Right lobe of liver (tissue), 6 donors: ENCODE measurements around the gene HIP1. TPM values are rescaled to one million over a fixed set of nuclear protein-coding genes. Genes with fewer than 3 reads are reported as not detected.
A peak's percentile ranks its signal among the peaks of the same experiment; 100 is the strongest.

Experiments
- ATAC-seq, 4 donors: fragments of 200-7000 bp; cut with Tn5 transposase; one replicate each; pipeline ENCODE4 v1.9.1; 2020; ENCODE audit warnings: mild to moderate bottlenecking in 4 of 4, moderate library complexity in 4 of 4
- DNase-seq, 3 donors: peaks; one replicate each; pipeline ENCODE4 v3.0.0-alpha.2; 2020
- H3K27ac ChIP-seq, 3 donors: fragments of 200-600 bp; one replicate each; pipeline ENCODE4 v1.8.0; 2022
- H3K27me3 ChIP-seq, 2 donors: fragments of 200-600 bp; one replicate each; pipeline ENCODE4 v1.8.0; 2022
- H3K36me3 ChIP-seq, 4 donors: fragments of 200-600 bp; sonication (generic) in 1 of 4; one replicate each; pipeline versions ENCODE4 v1.5.1 to v1.8.0; 2017 to 2022; ENCODE audit warnings: control low read depth in 1 of 4
- H3K4me1 ChIP-seq, 4 donors: fragments of 200-600 bp; sonication (generic) in 1 of 4; one replicate each; pipeline versions ENCODE4 v1.5.1 to v1.8.0; 2017 to 2022; ENCODE audit warnings: control low read depth in 1 of 4
- H3K4me3 ChIP-seq, 3 donors: fragments of 200-600 bp; one replicate each; pipeline ENCODE4 v1.8.0; 2022
- H3K9me3 ChIP-seq, 4 donors: fragments of 200-600 bp; sonication (generic) in 1 of 4; one replicate each; pipeline versions ENCODE4 v1.5.1 to v1.8.0; 2017 to 2022; ENCODE audit warnings: control low read depth in 1 of 4
- CTCF ChIP-seq, 4 donors: fragments of 200-600 bp in 3 of 4; fragments of 450-650 bp in 1 of 4; IDR thresholded peaks; one replicate each; pipeline versions ENCODE4 v1.5.1 to v1.8.0; 2016 to 2022; ENCODE audit warnings: antibody characterized with exemption in 4 of 4, mild to moderate bottlenecking in 2 of 4
- POLR2A ChIP-seq: fragments of 450-650 bp; IDR thresholded peaks from one replicate; pipeline ENCODE4 v1.6.1; 2017; ENCODE audit warnings: antibody characterized with exemption, mild to moderate bottlenecking
- WGBS: methylation state at CpG from one replicate; pipeline ENCODE4 v1.1.6; 2018; ENCODE audit warnings: low coverage, low lambda C conversion rate; ENCODE audit not compliant: insufficient coverage; ENCODE audit errors: missing lambda C conversion rate; 5-methylcytosine and 5-hydroxymethylcytosine counted together
- intact Hi-C, 2 donors: fragments of 100-400 bp; cut with DNase I; formaldehyde crosslinking; loops; one replicate each; pipeline versions ENCODE4 v1.11.2 to v1.14.1; 2022
- total RNA-seq, 6 experiments: library from RNA; depleted of rRNA in 2 of 6; stranded (reverse); fragments of >200 nt in 2 of 6; fragmentation: NEBNext Ultra II Directional in 3 of 6; extraction: Animal tissue kit (Norgen Biotek cat#: 25700) in 3 of 6; gene quantifications; one replicate each; pipeline versions ENCODE4 v1.1.0 to v1.2.4, GENCODE V29; 2016 to 2023
- donor health status: DM: no; HTN: yes; CAD: no.
- donor health status: DM: no; HTN: no; CAD: no.
- donor health status: DM: no; HTN: no; CAD: no.
- donor health status: DM: no; HTN: yes; CAD: no.
- donor health status: DM: no; HTN: yes; CAD: no.

HIP1 gene
- total RNA-seq, 6 experiments from 2014 or later = 17.6 to 23.0 (median 18.8) TPM

DNA sequence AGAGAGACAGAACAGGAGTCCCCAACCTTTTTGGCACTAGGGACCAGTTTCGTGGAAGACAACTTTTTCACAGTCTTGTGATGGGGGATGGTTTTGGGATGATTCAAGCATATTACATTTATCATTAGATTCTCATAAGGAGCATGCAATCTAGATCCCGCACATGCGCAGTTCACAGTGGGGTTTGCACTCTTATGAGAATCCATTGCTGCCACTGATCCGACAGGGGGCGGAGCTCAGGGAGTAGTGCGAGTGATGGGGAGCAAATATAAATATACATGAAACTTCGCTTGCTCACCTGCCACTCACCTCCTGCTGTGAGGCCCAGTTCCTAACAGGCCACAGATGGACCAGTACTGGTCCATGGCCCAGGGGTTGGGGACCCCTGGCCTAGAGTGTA, 19.1 kb upstream of the HIP1 start:
- ATAC-seq (no peak), DNase-seq (no peak)
- H3K4me1 ChIP-seq = no peaks in the 10 kb centered on the region
- H3K27me3 ChIP-seq = no peaks in the 10 kb centered on the region
- TF ChIP-seq POLR2A (no peak), CTCF (IDR thresholded peaks at IDR 0.05) (no peak)
- no peak overlapping the region for H3K4me3 ChIP-seq
- no peak overlapping the region for H3K27ac ChIP-seq
- 84% methylated on average over 6 of the region's 7 CpGs for WGBS
- intact Hi-C loops = loop anchor here in 1 of 2 donors (10.0 kb wide), 1 partner anchor 113 kb away; no protein-coding TSS in a partner anchor
- H3K36me3 ChIP-seq = no peaks in the 10 kb centered on the region
- no peaks in the 10 kb centered on the region for H3K9me3 ChIP-seq

DNA sequence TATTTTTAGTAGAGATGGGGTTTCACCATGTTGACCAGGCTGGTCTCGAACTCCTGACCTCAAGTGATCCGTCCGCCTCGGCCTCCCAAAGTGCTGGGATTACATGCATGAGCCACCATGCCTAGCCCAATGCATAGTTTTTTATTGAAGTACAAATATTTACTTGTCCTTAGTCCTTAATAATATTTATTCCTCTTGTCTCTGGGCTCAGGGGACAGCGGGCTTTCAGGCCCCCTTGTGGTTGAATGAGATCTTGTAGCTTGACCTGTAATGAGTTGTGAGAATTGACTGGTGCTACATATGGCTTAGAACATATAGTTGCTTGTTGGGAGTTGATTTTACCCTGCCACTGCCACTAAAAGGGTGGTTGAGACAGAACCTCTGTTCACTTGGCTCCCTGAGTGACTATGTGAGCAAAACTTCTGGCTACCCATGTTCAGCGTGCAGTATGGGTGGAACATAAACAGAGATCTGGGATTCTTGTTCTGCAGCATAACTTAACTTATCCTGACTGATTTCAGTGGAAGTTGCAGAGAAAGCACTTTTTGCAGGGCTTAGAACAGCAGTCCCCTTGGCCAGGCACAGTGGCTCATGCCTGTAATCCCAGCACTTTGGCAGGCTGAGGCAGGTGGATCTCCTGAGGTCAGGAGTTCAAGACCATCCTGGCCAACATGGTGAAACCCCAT, 18.4 kb upstream of the HIP1 start:
- Histone ChIP-seq H3K27ac (no peak overlapping the region), H3K4me3 (no peak overlapping the region), H3K9me3 (no peaks in the 10 kb centered on the region), H3K36me3 (no peaks in the 10 kb centered on the region), H3K4me1 (no peaks in the 10 kb centered on the region), H3K27me3 (no peaks in the 10 kb centered on the region)
- peak; percentile 39 to 51 (median 44) for TF ChIP-seq CTCF (IDR thresholded peaks at IDR 0.05)
- no peak for TF ChIP-seq POLR2A
- intact Hi-C loops = loop anchor here in 1 of 2 donors (10.0 kb wide), 1 partner anchor 112 kb away; no protein-coding TSS in a partner anchor
- DNase-seq (no peak), ATAC-seq (peak; percentile 64 to 80 (median 74))
- WGBS = 50% methylated on average over 6 of the region's 6 CpGs

GRCh38 chr7:75756206-75756990, 17.7 kb upstream of the HIP1 start:
- ATAC-seq (no peak), DNase-seq (no peak)
- H3K9me3 ChIP-seq = no peaks in the 10 kb centered on the region
- no peaks in the 10 kb centered on the region for H3K27me3 ChIP-seq
- intact Hi-C loops = loop anchor here in 1 of 2 donors (10.0 kb wide), 1 partner anchor 112 kb away; no protein-coding TSS in a partner anchor
- TF ChIP-seq POLR2A = no peak
- no peak for TF ChIP-seq CTCF (IDR thresholded peaks at IDR 0.05)
- H3K4me1 ChIP-seq = no peaks in the 10 kb centered on the region
- no peaks in the 10 kb centered on the region for H3K36me3 ChIP-seq
- H3K27ac ChIP-seq = no peak overlapping the region
- H3K4me3 ChIP-seq = no peak overlapping the region
- WGBS = 80% methylated on average over 7 of the region's 10 CpGs

DNA sequence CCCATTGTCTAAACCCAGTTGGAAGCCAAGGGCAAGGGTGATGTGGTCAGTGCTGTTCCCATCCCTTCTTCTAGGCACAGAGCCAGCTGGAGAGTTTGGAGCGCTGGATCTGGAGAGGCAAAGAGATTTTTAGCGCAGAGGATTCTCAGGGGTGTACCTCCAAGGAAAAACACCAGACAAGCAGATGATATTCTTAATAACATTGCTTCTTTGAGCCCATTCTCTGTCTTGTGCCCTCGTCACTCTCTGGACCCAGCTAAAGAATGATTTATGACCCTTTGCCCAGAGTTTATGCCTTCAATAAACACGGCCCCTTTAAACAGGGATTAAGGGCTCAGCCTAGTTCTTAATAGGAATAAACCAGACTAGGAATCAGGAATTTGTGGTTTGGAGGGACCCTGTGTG, 4.7 kb upstream of the HIP1 start:
- Histone ChIP-seq H3K27ac (no peak overlapping the region), H3K4me1 (no peaks in the 10 kb centered on the region), H3K36me3 (no peaks in the 10 kb centered on the region), H3K9me3 (no peaks in the 10 kb centered on the region), H3K4me3 (no peak overlapping the region), H3K27me3 (no peaks in the 10 kb centered on the region)
- 79% methylated on average over 4 of the region's 4 CpGs for WGBS
- no peak for ATAC-seq
- TF ChIP-seq CTCF (IDR thresholded peaks at IDR 0.05) (no peak), POLR2A (no peak)
- no peak for DNase-seq
- intact Hi-C loops = no loop called here
